Fibroblast of lung (primary cell): Measurements from ENCODE around the gene SLC22A4. TPM values are rescaled to one million over a fixed set of nuclear protein-coding genes. Genes with fewer than 3 reads are reported as not detected.

Experiments used
- DNase-seq, 2 donors: peaks; one replicate each; pipeline versions ENCODE4 v3.0.0 to v3.0.0-alpha.2; 2010; ENCODE audit warnings: low read depth in 2 of 2
- H2AFZ ChIP-seq: 2 replicates; pipeline ENCODE4 v1.5.1; 2012; ENCODE audit warnings: low read length, control low read depth, inconsistent platforms
- H3K27ac ChIP-seq: 2 replicates; pipeline ENCODE4 v1.5.1; 2011; ENCODE audit warnings: low read length, control low read depth; ENCODE audit not compliant: insufficient read depth
- H3K27me3 ChIP-seq: 2 replicates; pipeline ENCODE4 v1.5.1; 2011; ENCODE audit warnings: mild to moderate bottlenecking, low read length; ENCODE audit not compliant: control insufficient read depth, insufficient read depth
- H3K36me3 ChIP-seq: 2 replicates; pipeline ENCODE4 v1.5.1; 2011; ENCODE audit warnings: low read length; ENCODE audit not compliant: control insufficient read depth, insufficient read depth
- H3K4me1 ChIP-seq: 2 replicates; pipeline ENCODE4 v1.5.1; 2011; ENCODE audit warnings: low read length; ENCODE audit not compliant: control insufficient read depth, insufficient read depth; ENCODE audit errors: extremely low read depth
- H3K4me2 ChIP-seq: 2 replicates; pipeline ENCODE4 v1.5.1; 2011; ENCODE audit warnings: low read length, control low read depth; ENCODE audit not compliant: insufficient read depth; ENCODE audit errors: extremely low read depth
- H3K4me3 ChIP-seq, 4 experiments: fragments of 200-600 bp in 1 of 4; sonication (generic) in 1 of 4; replicated peaks in 1 of 4; 2 replicates each; pipeline ENCODE4 v1.5.1; 2011 to 2016; ENCODE audit warnings: low read length in 4 of 4, low read depth in 3 of 4, mild to moderate bottlenecking in 3 of 4, control low read depth in 2 of 4, inconsistent platforms in 1 of 4, mixed read lengths in 1 of 4; ENCODE audit not compliant: insufficient read depth in 1 of 4; ENCODE audit errors: control extremely low read depth in 1 of 4
- H3K79me2 ChIP-seq: 2 replicates; pipeline ENCODE4 v1.5.1; 2012; ENCODE audit warnings: mild to moderate bottlenecking, low read length, inconsistent platforms; ENCODE audit not compliant: control insufficient read depth, insufficient read depth
- H3K9ac ChIP-seq: 2 replicates; pipeline ENCODE4 v1.5.1; 2011; ENCODE audit warnings: mild to moderate bottlenecking, low read length, control low read depth; ENCODE audit not compliant: insufficient read depth
- H3K9me3 ChIP-seq: 2 replicates; pipeline ENCODE4 v1.5.1; 2012; ENCODE audit warnings: low read depth, low read length; ENCODE audit not compliant: control insufficient read depth, insufficient read depth
- H4K20me1 ChIP-seq: 2 replicates; pipeline ENCODE4 v1.5.1; 2011; ENCODE audit warnings: low read length; ENCODE audit not compliant: control insufficient read depth, insufficient read depth; ENCODE audit errors: extremely low read depth
- EZH2 ChIP-seq: IDR thresholded peaks from 2 replicates; pipeline ENCODE4 v1.5.1; 2012; ENCODE audit warnings: low read length, control low read depth, mild to moderate bottlenecking; ENCODE audit errors: missing control alignments
- polyA plus RNA-seq, 2 donors: library from polyadenylated mRNA; depleted of rRNA in 1 of 2; stranded (reverse) in 1 of 2; unstranded in 1 of 2; fragments of >200 nt; gene quantifications; 2 replicates each; pipeline ENCODE4 v1.2.1, GENCODE V29; 2011 to 2012; ENCODE audit warnings: missing spikeins in 1 of 2
- total RNA-seq: library from RNA; depleted of rRNA; stranded (reverse); fragments of >200 nt; gene quantifications from 2 replicates; pipeline ENCODE4 v1.2.1, GENCODE V29; 2014
- TF ChIP-seq, protein P1 (sequence below), 2 donors: IDR thresholded peaks in 1 of 2; conservative IDR thresholded peaks in 1 of 2; 1 replicate in 1 of 2; 2 replicates in 1 of 2; pipeline ENCODE4 v1.5.1; 2011 to 2012; ENCODE audit warnings: low read length in 2 of 2, control low read depth in 1 of 2, inconsistent platforms in 1 of 2, low read depth in 1 of 2, mild to moderate bottlenecking in 1 of 2

Gene SLC22A4
- total and polyA plus RNA-seq, 2 donors (not counting 1 experiment from before 2014, with no cell fraction given), result 1.1 to 4.1 TPM

DNA sequence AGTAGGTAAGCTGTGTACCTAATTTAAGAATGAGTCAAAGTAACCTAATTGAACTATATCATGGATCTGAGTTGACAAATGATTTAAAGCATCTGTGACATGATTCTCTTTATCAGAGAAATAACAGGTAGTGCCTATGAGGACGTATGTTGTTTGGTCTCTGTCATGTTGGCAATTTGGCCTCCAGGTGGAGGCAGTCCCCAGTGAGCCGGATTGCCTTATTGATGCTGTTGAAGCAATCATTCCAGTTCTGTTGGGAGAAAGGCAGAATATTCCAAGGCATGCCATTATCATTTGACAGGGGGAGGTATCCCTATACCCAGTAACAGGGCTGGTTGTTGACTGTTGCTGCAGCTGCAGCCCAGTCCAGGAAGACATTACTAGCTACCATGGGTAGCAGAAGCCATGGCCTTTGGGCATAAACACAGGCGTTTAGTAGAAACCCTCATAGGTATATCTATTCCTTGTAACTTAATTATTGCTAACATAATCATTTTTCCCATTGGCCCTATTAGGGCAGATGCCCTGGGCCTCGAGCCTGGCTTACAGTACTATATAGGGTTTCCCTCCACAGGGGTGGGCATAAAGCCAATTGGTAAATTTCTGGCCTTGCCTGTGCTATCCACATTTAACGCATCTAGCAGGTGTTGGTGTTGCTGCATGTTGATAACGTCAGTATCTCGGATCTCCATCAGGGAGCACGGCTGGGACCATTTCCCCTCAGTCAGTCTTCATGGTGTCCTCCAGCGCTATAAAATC is 12.2 kb upstream of the SLC22A4 start:
- no peak overlapping the region for H3K4me3 ChIP-seq
- H3K4me2 ChIP-seq, result no peak overlapping the region
- no peaks in the 10 kb centered on the region for H3K36me3 ChIP-seq
- no peaks in the 10 kb centered on the region for H3K4me1 ChIP-seq
- H3K27me3 ChIP-seq, result peaks cover 4% of the 10 kb centered on the region
- H3K79me2 ChIP-seq, result no peaks in the 10 kb centered on the region
- H4K20me1 ChIP-seq, result no peaks in the 10 kb centered on the region
- H2AFZ ChIP-seq, result no peak overlapping the region
- H3K9me3 ChIP-seq, result no peaks in the 10 kb centered on the region
- no peak overlapping the region for H3K9ac ChIP-seq
- H3K27ac ChIP-seq, result no peak overlapping the region
- no peak for TF ChIP-seq EZH2
- TF ChIP-seq, protein P1, sequence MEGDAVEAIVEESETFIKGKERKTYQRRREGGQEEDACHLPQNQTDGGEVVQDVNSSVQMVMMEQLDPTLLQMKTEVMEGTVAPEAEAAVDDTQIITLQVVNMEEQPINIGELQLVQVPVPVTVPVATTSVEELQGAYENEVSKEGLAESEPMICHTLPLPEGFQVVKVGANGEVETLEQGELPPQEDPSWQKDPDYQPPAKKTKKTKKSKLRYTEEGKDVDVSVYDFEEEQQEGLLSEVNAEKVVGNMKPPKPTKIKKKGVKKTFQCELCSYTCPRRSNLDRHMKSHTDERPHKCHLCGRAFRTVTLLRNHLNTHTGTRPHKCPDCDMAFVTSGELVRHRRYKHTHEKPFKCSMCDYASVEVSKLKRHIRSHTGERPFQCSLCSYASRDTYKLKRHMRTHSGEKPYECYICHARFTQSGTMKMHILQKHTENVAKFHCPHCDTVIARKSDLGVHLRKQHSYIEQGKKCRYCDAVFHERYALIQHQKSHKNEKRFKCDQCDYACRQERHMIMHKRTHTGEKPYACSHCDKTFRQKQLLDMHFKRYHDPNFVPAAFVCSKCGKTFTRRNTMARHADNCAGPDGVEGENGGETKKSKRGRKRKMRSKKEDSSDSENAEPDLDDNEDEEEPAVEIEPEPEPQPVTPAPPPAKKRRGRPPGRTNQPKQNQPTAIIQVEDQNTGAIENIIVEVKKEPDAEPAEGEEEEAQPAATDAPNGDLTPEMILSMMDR (conservative IDR thresholded peaks at IDR 0.05 in 1 of 2, IDR thresholded peaks at IDR 0.05 in 1 of 2; ENCODE audit: low read depth in 1 of 2, low read length in 2 of 2), result no peak
- DNase-seq, result no peak

DNA sequence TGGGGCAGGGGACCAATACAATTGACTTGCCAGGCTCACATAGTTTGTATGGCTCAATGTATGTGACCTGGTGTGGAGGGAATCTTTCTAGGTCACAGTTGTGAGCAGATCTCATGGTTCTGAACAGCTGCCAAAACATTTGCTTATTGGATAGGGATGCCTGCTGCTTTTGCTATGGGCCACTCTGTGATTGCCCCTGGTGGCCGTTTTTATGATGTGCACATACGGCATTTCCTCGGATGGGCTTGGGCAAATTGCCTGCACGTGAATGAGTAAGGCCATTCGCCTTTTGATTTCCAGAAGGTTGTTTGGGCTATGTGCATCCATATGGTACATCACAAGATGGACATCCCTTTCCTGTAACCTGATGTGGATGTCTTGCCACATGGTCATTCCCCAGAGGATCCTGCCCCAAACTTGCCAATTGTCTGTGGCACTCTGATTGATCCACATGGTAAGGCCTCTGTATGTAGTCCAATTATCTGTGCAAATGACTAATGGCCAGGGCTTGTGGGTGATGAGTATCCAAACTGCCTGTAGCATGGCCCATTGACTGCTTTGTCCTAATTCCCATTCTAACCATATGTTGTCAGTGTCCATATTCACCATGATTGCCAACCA is 10.7 kb upstream of the SLC22A4 start:
- DNase-seq, result peak; percentile 60 to 75
- H3K9ac ChIP-seq, result no peak overlapping the region

DNA sequence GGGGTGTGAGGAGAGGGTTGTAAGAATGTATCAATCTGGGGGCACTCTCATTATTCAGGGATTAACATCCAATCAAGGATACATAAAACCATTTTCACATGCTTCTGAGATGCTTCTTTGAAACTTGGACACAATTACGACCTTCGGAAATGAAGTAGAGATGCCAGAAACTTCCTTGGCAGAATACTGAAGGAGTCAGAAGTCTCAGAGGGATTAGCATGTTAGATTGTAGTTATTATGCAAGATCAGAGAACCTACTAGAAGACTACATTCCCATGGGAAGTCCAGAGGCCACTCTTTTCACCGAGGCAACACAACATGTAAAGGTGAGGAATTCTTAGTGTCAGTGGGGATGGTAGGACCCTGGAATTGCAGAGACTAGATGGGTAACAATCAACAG is 5.1 kb upstream of the SLC22A4 start:
- no peak for DNase-seq
- Histone ChIP-seq H3K27ac (no peak overlapping the region), H3K4me1 (no peaks in the 10 kb centered on the region), H3K27me3 (no peaks in the 10 kb centered on the region), H3K36me3 (no peaks in the 10 kb centered on the region), H2AFZ (no peak overlapping the region), H3K79me2 (no peaks in the 10 kb centered on the region), H4K20me1 (no peaks in the 10 kb centered on the region), H3K9ac (no peak overlapping the region), H3K4me2 (no peak overlapping the region), H3K9me3 (no peaks in the 10 kb centered on the region), H3K4me3 (no peak overlapping the region)
- TF ChIP-seq, protein P1 (conservative IDR thresholded peaks at IDR 0.05 in 1 of 2, IDR thresholded peaks at IDR 0.05 in 1 of 2; ENCODE audit: low read depth in 1 of 2, low read length in 2 of 2), result no peak
- TF ChIP-seq EZH2, result no peak

More for the DNA sequence above, 10.7 kb upstream of the SLC22A4 start:
- Histone ChIP-seq H3K4me1 (no peaks in the 10 kb centered on the region), H3K4me2 (no peak overlapping the region), H3K79me2 (no peaks in the 10 kb centered on the region), H3K27ac (no peak overlapping the region), H3K9me3 (no peaks in the 10 kb centered on the region), H3K4me3 (no peak overlapping the region), H4K20me1 (no peaks in the 10 kb centered on the region), H2AFZ (no peak overlapping the region), H3K27me3 (peaks cover 4% of the 10 kb centered on the region), H3K36me3 (no peaks in the 10 kb centered on the region)
- TF ChIP-seq, protein P1 (conservative IDR thresholded peaks at IDR 0.05 in 1 of 2, IDR thresholded peaks at IDR 0.05 in 1 of 2; ENCODE audit: low read depth in 1 of 2, low read length in 2 of 2), result peak; percentile 59 to 65
- TF ChIP-seq EZH2, result no peak
